Hematopoietic multipotent progenitor cell (in vitro differentiated cells): ENCODE measurements around the gene TRPV6. TPM values are rescaled to one million over a fixed set of nuclear protein-coding genes. Genes with fewer than 3 reads are reported as not detected.

Source experiments
- DNase-seq, 3 donors: peaks; one replicate each; pipeline ENCODE4 v3.0.0-alpha.2; 2011 to 2015; ENCODE audit warnings: low read depth in 2 of 3, low spot score in 2 of 3
- total RNA-seq: library from RNA; depleted of rRNA; stranded (reverse); fragments of >200 nt; gene quantifications from one replicate; pipeline ENCODE4 v1.2.3, GENCODE V29; 2012

TRPV6 gene
- total RNA-seq: under 0.01 TPM

DNA sequence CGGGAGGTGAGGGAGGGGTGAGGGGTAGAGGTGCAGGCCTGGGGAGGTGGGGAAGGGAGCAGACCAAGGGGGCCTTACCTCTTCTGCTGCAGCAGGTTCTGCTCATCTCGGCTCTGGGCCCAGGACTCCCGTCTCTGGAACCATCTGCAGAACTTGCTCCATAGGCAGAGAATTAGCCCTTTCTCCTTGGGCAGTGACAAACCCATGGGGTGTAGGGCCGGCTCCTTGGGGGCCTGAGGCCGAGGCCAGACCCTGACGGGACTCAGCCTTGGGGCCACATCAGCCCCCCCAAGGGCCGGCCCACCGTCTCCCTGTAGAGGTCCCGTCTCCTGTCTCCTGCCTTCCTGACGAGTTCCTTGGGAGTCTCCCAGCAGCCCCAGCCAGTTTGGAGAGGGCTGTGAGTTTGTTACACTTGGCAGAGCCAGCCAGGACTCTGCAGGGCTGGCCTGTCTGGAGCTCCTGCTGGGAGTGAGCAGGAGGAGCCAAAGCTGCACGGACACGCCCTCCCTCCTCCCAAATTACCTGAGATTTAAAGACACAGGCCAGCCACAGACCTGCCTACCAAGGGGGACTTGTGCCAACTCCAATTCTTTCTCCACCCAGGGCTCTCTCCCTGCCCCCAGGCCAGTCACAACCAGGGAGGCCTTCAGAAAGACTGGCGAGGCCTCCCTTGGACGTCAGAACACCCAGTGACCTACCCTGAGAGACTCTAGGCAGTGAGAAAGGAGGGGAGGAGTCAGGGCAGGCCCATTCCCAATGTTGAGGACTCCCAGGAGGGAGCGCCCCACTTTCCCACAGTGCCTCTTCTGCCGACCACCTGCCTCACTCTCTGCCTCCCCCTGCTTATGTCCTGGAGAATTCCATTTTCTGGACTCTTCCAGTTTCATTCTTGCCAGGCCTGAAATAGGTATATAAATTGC, at the start of gene TRPV6:
TSS of gene TRPV6 (minus strand) at position 435 of the 920 bp plus-strand sequence.
- DNase-seq: no peak

GRCh38 chr7:142934056-142934455, 48.5 kb upstream of the TRPV6 start:
- no peak for DNase-seq

GRCh38 chr7:142933624-142934023, 48.1 kb upstream of the TRPV6 start, which contains the start of gene TRPV5:
TSS of gene TRPV5 (minus strand) at chr7:142933746. CDS start at chr7:142933459, 287 bp downstream.
- no peak for DNase-seq

DNA sequence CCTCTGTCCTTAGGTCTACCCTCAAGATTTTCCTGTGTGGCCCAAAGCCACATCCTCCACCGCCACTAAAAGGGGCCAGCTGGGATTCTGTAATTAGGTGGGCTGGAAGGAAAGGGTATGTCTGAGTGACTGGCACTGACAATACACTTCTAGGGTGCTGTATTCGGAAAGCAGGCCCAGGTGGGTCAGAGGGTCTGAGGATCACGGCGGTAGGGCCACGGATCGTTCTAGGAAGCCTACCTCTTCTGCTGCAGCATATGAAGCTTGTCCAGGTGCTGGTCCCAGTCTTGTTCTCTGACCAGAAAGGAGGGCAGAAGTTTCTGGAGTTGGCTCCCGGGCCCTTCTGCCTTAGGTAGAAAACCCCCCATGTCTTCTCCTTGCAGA, 47.5 kb upstream of the TRPV6 start:
- DNase-seq: no peak

GRCh38 chr7:142932386-142933091, 47.0 kb upstream of the TRPV6 start:
- DNase-seq: no peak

- no peak for DNase-seq
Measured at GRCh38 chr7:142930126-142930730, 44.7 kb upstream of the TRPV6 start.

DNA sequence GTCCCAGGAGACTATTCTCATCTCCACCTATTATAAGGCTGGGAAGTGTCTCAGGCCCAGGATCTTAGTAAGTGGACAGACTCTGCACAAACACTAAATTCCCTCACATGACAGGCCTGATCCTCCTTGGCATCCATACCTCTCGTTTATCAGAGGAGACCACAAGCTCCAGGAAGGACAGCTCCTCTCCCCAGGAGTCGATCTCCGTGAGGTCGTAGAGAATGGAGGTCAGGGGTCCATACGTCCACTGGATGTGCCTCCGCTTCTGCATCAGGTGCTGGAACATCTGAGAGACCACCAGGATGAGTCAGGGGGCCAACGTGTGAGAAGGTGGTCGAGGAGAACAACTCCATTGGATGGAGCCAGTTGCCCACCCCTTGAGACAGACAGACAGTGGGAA, 42.4 kb upstream of the TRPV6 start:
- no peak for DNase-seq

GRCh38 chr7:142927085-142927745, 41.7 kb upstream of the TRPV6 start:
- DNase-seq: peak in 1 of 3 donors; percentile 1

DNA sequence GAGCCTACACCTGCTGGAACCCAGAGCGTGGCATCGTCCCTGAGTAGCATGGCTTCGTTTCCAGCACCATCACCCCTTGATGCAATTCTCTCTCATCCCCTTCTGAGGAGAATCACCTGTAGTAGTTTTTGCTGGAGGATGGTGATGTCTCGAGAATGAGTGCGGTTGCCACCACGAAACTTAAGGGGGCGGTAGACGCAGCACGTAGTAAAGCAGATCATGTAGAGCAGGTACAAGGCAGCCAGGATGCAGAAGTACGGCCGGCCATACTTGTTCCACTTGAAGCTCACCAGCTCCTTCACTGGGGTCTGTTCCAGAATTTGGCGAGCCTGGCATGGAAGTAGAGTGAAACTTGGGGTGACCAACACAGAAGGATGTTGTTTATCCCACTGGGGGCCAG, 39.9 kb upstream of the TRPV6 start:
- DNase-seq: no peak

- DNase-seq: no peak
Measured at GRCh38 chr7:142923391-142923790, 37.8 kb upstream of the TRPV6 start.

DNA sequence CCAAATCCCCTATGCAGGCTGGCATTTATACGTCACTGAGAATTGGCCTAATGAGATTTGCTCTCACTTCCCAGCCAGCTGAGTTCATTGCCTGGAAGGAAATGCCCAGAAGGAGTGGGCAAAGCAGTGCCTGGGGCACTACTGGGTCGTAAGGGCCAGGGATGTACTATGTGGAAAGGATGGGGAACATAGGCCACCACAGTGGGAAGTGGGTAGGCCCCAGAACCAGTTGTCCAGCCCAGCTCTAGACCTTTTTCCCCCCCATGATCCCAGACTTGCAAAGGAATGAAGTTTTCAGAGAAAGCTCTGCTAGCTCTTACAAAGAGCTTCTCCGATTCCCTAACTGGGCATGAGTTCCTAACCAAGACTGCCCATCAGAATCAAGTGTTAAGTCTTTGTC, 34.1 kb upstream of the TRPV6 start:
- no peak for DNase-seq

- DNase-seq: no peak
Measured at GRCh38 chr7:142918901-142919300, 33.4 kb upstream of the TRPV6 start.

- no peak for DNase-seq
Measured at GRCh38 chr7:142917447-142917846, 31.9 kb upstream of the TRPV6 start.

DNA sequence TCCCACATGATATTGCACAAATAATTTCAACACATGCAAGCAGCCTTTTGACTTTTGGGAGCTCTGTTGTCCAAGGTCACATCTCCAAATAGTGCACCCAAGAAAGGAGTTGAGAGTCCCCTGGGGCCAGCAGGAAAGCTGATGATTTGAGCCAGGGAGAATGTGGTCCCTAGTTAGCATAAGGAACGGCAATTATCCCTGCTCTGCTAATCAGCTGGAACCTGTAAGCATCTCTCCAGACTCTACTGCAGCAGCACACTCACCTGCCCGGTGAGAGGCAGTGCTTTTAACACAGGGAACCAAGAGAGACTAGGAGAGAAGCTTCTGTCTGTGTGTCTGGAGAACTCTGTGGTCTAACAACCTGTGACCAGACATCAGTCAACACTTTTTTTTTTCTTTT, 31.0 kb upstream of the TRPV6 start:
- no peak for DNase-seq

DNA sequence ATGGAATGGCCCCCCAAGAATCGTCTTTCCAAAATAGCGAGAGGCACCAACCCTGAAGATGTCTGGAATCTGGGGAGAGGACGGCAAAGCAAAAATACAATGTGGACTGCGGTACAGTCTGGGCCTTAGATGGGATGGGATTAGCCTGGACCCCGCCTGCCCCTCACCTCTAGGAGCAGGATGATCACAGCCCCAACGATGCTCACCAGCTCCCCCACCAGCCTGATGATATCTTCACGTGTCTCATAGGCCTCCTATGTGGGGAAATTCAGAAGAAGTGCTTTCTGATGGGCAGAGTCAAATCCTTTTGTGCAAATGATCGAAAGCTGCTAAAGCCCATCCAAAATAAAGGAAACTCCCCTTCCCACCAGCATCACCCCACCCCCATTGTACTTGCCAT, 29.8 kb upstream of the TRPV6 start:
- no peak for DNase-seq

DNA sequence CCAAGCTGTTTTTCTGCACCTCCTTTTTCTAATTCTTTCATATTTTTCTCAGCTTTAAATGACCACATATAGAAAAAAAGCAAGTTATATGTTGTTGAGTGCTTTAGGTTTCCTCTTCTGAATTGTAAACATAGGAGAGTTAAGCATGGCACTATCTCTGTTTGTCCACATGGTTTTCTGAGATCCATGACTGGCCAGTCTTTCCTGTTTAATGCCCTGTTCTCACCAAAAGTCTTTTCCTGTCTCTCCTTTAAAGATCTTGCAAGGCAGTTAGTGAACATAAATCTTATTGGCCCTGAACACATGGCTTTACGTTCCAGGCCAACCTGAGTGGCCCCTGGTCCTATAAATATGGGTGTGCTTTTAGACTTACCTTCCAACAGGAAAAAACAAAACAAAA, 28.6 kb upstream of the TRPV6 start:
- DNase-seq: no peak

DNA sequence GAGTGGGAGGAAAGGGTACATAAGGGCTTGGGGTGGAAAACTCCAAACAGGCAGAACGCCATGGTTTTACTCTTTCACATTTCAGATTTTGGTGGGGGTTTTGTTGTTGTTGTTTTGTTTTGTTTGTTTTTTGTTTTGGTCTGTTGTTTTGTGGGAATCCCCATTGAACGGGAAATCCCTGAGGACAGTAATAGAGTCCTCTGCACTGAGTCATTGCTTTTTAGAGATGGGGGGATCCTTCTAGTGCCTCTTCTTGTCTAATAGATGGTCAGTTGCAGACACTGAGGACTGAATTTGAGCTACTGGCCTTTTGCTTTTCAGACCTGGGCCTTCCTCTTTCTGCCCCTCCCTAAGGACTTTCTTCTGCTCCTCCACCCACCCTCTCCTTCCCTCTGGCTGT, 28.0 kb upstream of the TRPV6 start:
- DNase-seq: no peak

DNA sequence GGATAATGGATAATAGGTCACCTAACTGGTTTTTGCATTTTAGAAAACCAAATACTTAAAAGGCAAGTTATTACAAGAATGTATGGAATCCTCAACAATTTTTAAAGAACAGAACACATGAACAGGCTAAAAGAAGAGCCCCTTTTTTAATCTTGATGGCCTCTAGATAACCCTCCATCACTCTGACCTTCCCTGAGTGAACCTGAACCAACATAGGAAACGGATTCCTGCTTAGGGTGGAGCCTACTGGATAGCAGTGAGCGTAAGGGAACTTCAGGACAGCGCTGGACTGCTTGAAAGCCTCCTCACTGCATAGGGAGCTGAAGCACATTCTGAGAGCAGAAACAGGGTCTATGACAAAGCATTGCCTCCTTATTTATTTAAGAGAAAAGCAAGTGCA, 27.5 kb upstream of the TRPV6 start:
- no peak for DNase-seq

DNA sequence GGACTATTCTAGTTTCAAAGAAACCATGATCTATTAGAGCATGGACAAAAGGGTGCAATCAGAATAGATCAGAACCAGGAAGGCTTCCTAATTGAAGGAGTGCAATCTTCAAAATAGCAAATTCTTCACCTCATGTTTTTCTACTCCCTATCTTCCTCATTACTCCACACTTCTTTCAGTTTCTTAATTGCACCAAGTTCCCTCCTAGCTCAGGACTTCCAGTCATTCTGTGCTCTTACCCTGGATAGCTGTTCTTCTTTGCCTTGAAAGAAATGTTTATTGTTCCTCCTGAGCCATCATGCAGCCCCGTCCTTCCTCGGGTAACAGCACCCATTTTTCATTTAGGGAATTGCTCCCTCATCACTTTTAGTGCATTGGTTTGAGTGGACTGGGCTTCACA, 24.9 kb upstream of the TRPV6 start:
- no peak for DNase-seq

DNA sequence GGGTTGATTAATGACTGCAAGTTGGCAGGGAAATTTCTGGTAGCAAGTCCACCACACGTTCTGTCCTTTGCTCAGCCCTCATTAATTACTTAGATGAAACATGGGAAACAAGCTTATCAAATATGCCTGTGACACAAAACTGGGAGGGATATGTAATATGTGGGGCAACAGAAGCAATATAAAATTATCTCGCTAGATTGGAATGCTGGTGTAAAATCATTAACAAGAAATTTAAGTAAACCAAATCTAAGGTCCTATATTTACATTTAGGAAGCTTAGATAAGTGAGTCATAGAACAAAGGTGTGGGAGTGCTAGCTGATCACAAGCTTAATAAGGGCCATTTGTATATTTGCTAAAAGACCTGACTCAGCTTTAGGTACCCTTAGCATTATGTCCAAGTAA, 24.5 kb upstream of the TRPV6 start:
- no peak for DNase-seq
